NCI-H510A (cell line): ENCODE results near the gene FOXD2.

Experiments used
- DNase-seq: peaks from one replicate; lab custom pipeline; 2025; lab: John Stamatoyannopoulos, UW

Gene FOXD2

GRCh38 chr1:47437447-47438164 is at the start of gene FOXD2:
FOXD2 (plus strand) TSS chr1:47438044; CDS start chr1:47438136, 92 bp downstream.
- peak; percentile 76 for DNase-seq

- DNase-seq = peak; percentile 16
Measured at GRCh38 chr1:47388891-47389238, 49.0 kb upstream of the FOXD2 start.

- no peak for DNase-seq
Measured at GRCh38 chr1:47389731-47390130, 48.1 kb upstream of the FOXD2 start.

GRCh38 chr1:47390843-47391242 is 47.0 kb upstream of the FOXD2 start:
- DNase-seq = no peak

- no peak for DNase-seq
Measured at GRCh38 chr1:47393141-47393540, 44.7 kb upstream of the FOXD2 start.

GRCh38 chr1:47395433-47395832 is 42.4 kb upstream of the FOXD2 start:
- DNase-seq = no peak

GRCh38 chr1:47396671-47397196 is 41.1 kb upstream of the FOXD2 start:
- DNase-seq = no peak

GRCh38 chr1:47399138-47399845 is 38.6 kb upstream of the FOXD2 start:
- no peak for DNase-seq

GRCh38 chr1:47399846-47400155 is 38.0 kb upstream of the FOXD2 start:
- no peak for DNase-seq

- DNase-seq = no peak
Measured at GRCh38 chr1:47401761-47402160, 36.1 kb upstream of the FOXD2 start.

GRCh38 chr1:47402591-47402990 is 35.3 kb upstream of the FOXD2 start:
- DNase-seq = no peak

GRCh38 chr1:47403321-47403910 is 34.4 kb upstream of the FOXD2 start:
- no peak for DNase-seq

GRCh38 chr1:47405697-47406096 is 32.1 kb upstream of the FOXD2 start:
- DNase-seq = no peak

- no peak for DNase-seq
Measured at GRCh38 chr1:47406966-47407365, 30.9 kb upstream of the FOXD2 start.

- no peak for DNase-seq
Measured at GRCh38 chr1:47407481-47407880, 30.4 kb upstream of the FOXD2 start.

- no peak for DNase-seq
Measured at GRCh38 chr1:47409311-47410067, 28.4 kb upstream of the FOXD2 start.

- DNase-seq = no peak
Measured at GRCh38 chr1:47410068-47410455, 27.8 kb upstream of the FOXD2 start.

GRCh38 chr1:47411436-47411835 is 26.4 kb upstream of the FOXD2 start:
- DNase-seq = no peak

- DNase-seq = no peak
Measured at GRCh38 chr1:47412437-47412836, 25.4 kb upstream of the FOXD2 start.

GRCh38 chr1:47415728-47416318 is 22.0 kb upstream of the FOXD2 start, which contains the start of gene FOXE3:
FOXE3 (plus strand) TSS chr1:47416285; CDS start chr1:47416316, 31 bp downstream.
- DNase-seq = no peak

- DNase-seq = no peak
Measured at GRCh38 chr1:47416319-47417169, 21.3 kb upstream of the FOXD2 start.
